Heart right ventricle (tissue), 16 donors: ENCODE measurements around the gene PLPP4. TPM values are rescaled to one million over a fixed set of nuclear protein-coding genes. Genes with fewer than 3 reads are reported as not detected.

Source experiments
- ATAC-seq, 8 donors: fragments of 200-7000 bp; cut with Tn5 transposase; one replicate each; pipeline ENCODE4 v1.9.1; 2020; ENCODE audit warnings: mild to moderate bottlenecking in 8 of 8, moderate library complexity in 8 of 8, moderate number of reproducible peaks in 1 of 8
- DNase-seq, 2 donors: peaks; one replicate each; pipeline ENCODE4 v3.0.0-alpha.2; 2020
- H3K27ac ChIP-seq, 10 donors: fragments of 200-600 bp; sonication (generic) in 2 of 10; one replicate each; pipeline versions ENCODE4 v1.5.0 to v1.8.0; 2020 to 2022; ENCODE audit warnings: mild to moderate bottlenecking in 3 of 10
- H3K27me3 ChIP-seq, 7 donors: fragments of 200-600 bp; one replicate each; pipeline ENCODE4 v1.8.0; 2021 to 2022; ENCODE audit warnings: mild to moderate bottlenecking in 2 of 7
- H3K36me3 ChIP-seq, 9 donors: fragments of 200-600 bp; sonication (generic) in 1 of 9; one replicate each; pipeline versions ENCODE4 v1.5.0 to v1.8.0; 2020 to 2022; ENCODE audit warnings: mild to moderate bottlenecking in 2 of 9
- H3K4me1 ChIP-seq, 9 donors: fragments of 200-600 bp; sonication (generic) in 1 of 9; one replicate each; pipeline versions ENCODE4 v1.5.0 to v1.8.0; 2020 to 2022; ENCODE audit warnings: mild to moderate bottlenecking in 4 of 9
- H3K4me3 ChIP-seq, 10 donors: fragments of 200-600 bp; sonication (generic) in 2 of 10; one replicate each; pipeline versions ENCODE4 v1.5.0 to v1.8.0; 2020 to 2022; ENCODE audit warnings: mild to moderate bottlenecking in 7 of 10, moderate library complexity in 2 of 10
- H3K9me3 ChIP-seq, 11 donors: fragments of 200-600 bp in 10 of 11; sonication (generic) in 2 of 11; one replicate each; pipeline versions ENCODE4 v1.5.0 to v1.8.0; 2013 to 2022; ENCODE audit warnings: mild to moderate bottlenecking in 2 of 11, control low read depth in 1 of 11, moderate library complexity in 1 of 11
- CTCF ChIP-seq, 9 donors: fragments of 200-600 bp; sonication (generic) in 2 of 9; IDR thresholded peaks; one replicate each; pipeline versions ENCODE4 v1.5.0 to v1.8.0; 2021 to 2022; ENCODE audit warnings: antibody characterized with exemption in 9 of 9, mild to moderate bottlenecking in 5 of 9, moderate library complexity in 1 of 9
- WGBS, 2 donors: extraction: QIAGEN DNeasy Blood & Tissue Kit; methylation state at CpG; one replicate each; pipeline ENCODE4 v1.1.7; 2013; ENCODE audit warnings: inconsistent platforms in 1 of 2; 5-methylcytosine and 5-hydroxymethylcytosine counted together
- intact Hi-C, 10 donors: fragments of 100-400 bp; cut with DNase I; formaldehyde crosslinking; loops; one replicate each; pipeline versions ENCODE4 v1.11.1 to v1.14.2; 2022
- polyA plus RNA-seq, 2 donors: library from polyadenylated mRNA; stranded (reverse); fragments of 200-250 nt; gene quantifications; one replicate each; pipeline ENCODE4 v1.2.3, GENCODE V29; 2013
- total RNA-seq, 10 donors: library from RNA; stranded (reverse); fragmentation: NEBNext Ultra II Directional in 3 of 10; extraction: Animal tissue kit (Norgen Biotek cat#: 25700) in 3 of 10; gene quantifications; one replicate each; pipeline versions ENCODE4 v1.2.1 to v1.2.4, GENCODE V29; 2021 to 2023
- donor health status: Arrhythmogenic right ventricular cardiomyopathy.
- donor health status: ischemic (EF 13 %, LVEDD 7.1; RV severe dilation, severe dysfunction).
- donor health status: healthy with polysubstance abuse.
- donor health status: DM: no; HTN: yes; CAD: no.
- donor health status: DM: no; HTN: no; CAD: no.
- donor health status: ischemic (EF 25% LVEDD 6.9; RV normal size, moderate dysfunction).
- donor health status: ischemic (EF 25% LVEDD 5.7; RV mildly dilated, moderate dysfunction).
- donor health status: healthy.
- donor health status: DM: yes; HTN: yes; CAD: no.
- donor health status: Ischemic cardiomyopathy.
- donor health status: ischemic (EF 35%, LVEDD 5.7; RV mildly dilated, moderate dysfunction).
- donor health status: nonischemic (EF 11% LVEDD 7.7; RV severe dilation, severe dysfunction).
- donor health status: DM: yes; HTN: yes; CAD: no.
- donor health status: PGD.
- donor health status: ischemic (EF 29% LVEDD 5.4; RV normal size, mild dysfunction).
- donor health status: nonischemic (EF 23%, LVEDD 6.1; RV moderate dilation, normal function).

PLPP4 gene
- total and polyA plus RNA-seq, 12 donors: not detected

GRCh38 chr10:120437541-120437940 is 19.5 kb upstream of the PLPP4 start:
- no peaks in the 10 kb centered on the region for H3K36me3 ChIP-seq
- DNase-seq (no peak), ATAC-seq (no peak)
- intact Hi-C loops: no loop called here
- no peak for TF ChIP-seq CTCF (IDR thresholded peaks at IDR 0.05)
- H3K27ac ChIP-seq: no peak overlapping the region
- no peak overlapping the region for H3K4me3 ChIP-seq
- no peaks in the 10 kb centered on the region for H3K4me1 ChIP-seq
- no peaks in the 10 kb centered on the region for H3K9me3 ChIP-seq
- WGBS, 2 donors: 25 to 74% methylated on average over 2 of the region's 2 CpGs
- H3K27me3 ChIP-seq: peaks cover 0 to 11% (median 5%) of the 10 kb centered on the region in 7 donors

DNA sequence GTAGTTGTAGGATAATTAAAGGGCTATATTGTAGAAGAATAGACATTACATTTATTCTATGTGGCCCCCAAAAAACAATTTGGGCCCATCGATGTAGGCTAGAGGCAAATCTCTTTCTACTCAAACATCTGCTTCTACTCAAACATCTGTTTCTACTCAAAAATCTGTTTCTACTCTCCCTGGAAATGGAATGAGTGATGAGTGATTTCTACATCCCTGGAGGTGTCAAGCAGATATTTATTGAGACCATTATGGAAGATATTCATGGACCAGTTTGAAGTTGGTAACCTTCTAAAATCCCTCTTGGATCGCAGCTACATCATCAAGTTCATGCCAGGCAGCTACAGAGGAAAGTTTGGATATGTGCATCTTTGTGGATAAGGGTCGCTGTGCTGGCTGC is 5.1 kb upstream of the PLPP4 start:
- TF ChIP-seq CTCF (IDR thresholded peaks at IDR 0.05): no peak
- Histone ChIP-seq H3K27ac (no peak overlapping the region), H3K4me1 (peaks cover 0 to 5% (median 3%) of the 10 kb centered on the region in 9 donors), H3K27me3 (peaks cover 0 to 22% (median 15%) of the 10 kb centered on the region in 7 donors), H3K36me3 (no peaks in the 10 kb centered on the region), H3K4me3 (no peak overlapping the region), H3K9me3 (peaks cover 0 to 2% (median 0%) of the 10 kb centered on the region in 11 donors)
- intact Hi-C loops: no loop called here
- 62 to 63% methylated on average over 3 of the region's 3 CpGs for WGBS, 2 donors
- DNase-seq (no peak), ATAC-seq (no peak)

- H3K27ac ChIP-seq: no peak overlapping the region
- 59 to 60% methylated on average over 1 of the region's 1 CpG for WGBS, 2 donors
- TF ChIP-seq CTCF (IDR thresholded peaks at IDR 0.05): no peak
- H3K4me1 ChIP-seq: peaks cover 3 to 15% (median 11%) of the 10 kb centered on the region in 9 donors
- H3K9me3 ChIP-seq: peaks cover 0 to 2% (median 0%) of the 10 kb centered on the region in 11 donors
- DNase-seq (no peak), ATAC-seq (no peak)
- H3K36me3 ChIP-seq: no peaks in the 10 kb centered on the region
- peaks cover 0 to 35% (median 29%) of the 10 kb centered on the region in 7 donors for H3K27me3 ChIP-seq
- no peak overlapping the region for H3K4me3 ChIP-seq
- intact Hi-C loops: no loop called here
Observed at GRCh38 chr10:120453319-120453718, 3.7 kb upstream of the PLPP4 start.

GRCh38 chr10:120453886-120454285 is 3.1 kb upstream of the PLPP4 start:
- Histone ChIP-seq H3K4me1 (peaks cover 3 to 15% (median 11%) of the 10 kb centered on the region in 9 donors), H3K4me3 (no peak overlapping the region), H3K27ac (no peak overlapping the region), H3K36me3 (no peaks in the 10 kb centered on the region), H3K27me3 (peaks cover under 1 to 40% (median 34%) of the 10 kb centered on the region in 7 donors), H3K9me3 (peaks cover 0 to 2% (median 0%) of the 10 kb centered on the region in 11 donors)
- 57 to 59% methylated on average over 3 of the region's 3 CpGs for WGBS, 2 donors
- no peak for TF ChIP-seq CTCF (IDR thresholded peaks at IDR 0.05)
- no peak for ATAC-seq
- intact Hi-C loops: no loop called here
- DNase-seq: no peak
